GM12878 (cell line): ENCODE results near the gene SPTBN1.

Experiments
- BHLHE40 ChIP-seq, 2 experiments: fragments of 450-650 bp in 1 of 2; IDR thresholded peaks; 2 replicates each; pipeline ENCODE4 v1.6.1; 2011 to 2017; ENCODE audit warnings: low read depth in 2 of 2, borderline replicate concordance in 1 of 2, improper control_type of control experiment in 1 of 2, low read length in 1 of 2, mild to moderate bottlenecking in 1 of 2
- BRCA1 ChIP-seq: IDR thresholded peaks from 2 replicates; pipeline ENCODE4 v1.6.1; 2011; ENCODE audit warnings: low read depth, low read length, improper control_type of control experiment
- CREB1 ChIP-seq: IDR thresholded peaks from 2 replicates; pipeline ENCODE4 v1.6.1; 2012; ENCODE audit warnings: low read depth, mild to moderate bottlenecking, inconsistent platforms
- EGR1 ChIP-seq, 2 experiments: IDR thresholded peaks; 1 replicate in 1 of 2; 2 replicates in 1 of 2; pipeline ENCODE4 v1.6.1; 2011 to 2012; ENCODE audit warnings: low read depth in 2 of 2, low read length in 2 of 2, borderline replicate concordance in 1 of 2, mild to moderate bottlenecking in 1 of 2, moderate library complexity in 1 of 2
- FOS ChIP-seq: IDR thresholded peaks from 3 replicates; pipeline ENCODE4 v1.6.1; 2011; ENCODE audit warnings: borderline replicate concordance; ENCODE audit not compliant: insufficient read length; ENCODE audit errors: extremely low read depth
- JUND ChIP-seq: IDR thresholded peaks from 2 replicates; pipeline ENCODE4 v1.6.1; 2012; ENCODE audit warnings: low read depth, mild to moderate bottlenecking, low read length, improper control_type of control experiment, moderate library complexity
- NFYB ChIP-seq: IDR thresholded peaks from 2 replicates; pipeline ENCODE4 v1.6.1; 2011; ENCODE audit warnings: low read depth, mild to moderate bottlenecking, low read length, improper control_type of control experiment, moderate library complexity; ENCODE audit not compliant: insufficient read depth
- PAX5 ChIP-seq: IDR thresholded peaks from 2 replicates; pipeline ENCODE4 v1.6.1; 2011; ENCODE audit warnings: low read depth, low read length, borderline replicate concordance
- RB1 ChIP-seq: fragments of 450-650 bp; formaldehyde crosslinking; IDR thresholded peaks from 2 replicates; pipeline ENCODE4 v1.6.1; 2017; ENCODE audit warnings: mild to moderate bottlenecking, borderline replicate concordance
- RCOR1 ChIP-seq: conservative IDR thresholded peaks from 2 replicates; pipeline ENCODE4 v1.6.1; 2012; ENCODE audit warnings: low read depth, low read length, improper control_type of control experiment
- ZNF24 ChIP-seq: fragments of 450-650 bp; IDR thresholded peaks from 2 replicates; pipeline ENCODE4 v1.6.1; 2017; ENCODE audit warnings: antibody characterized with exemption, mild to moderate bottlenecking
- ZNF274 ChIP-seq: IDR thresholded peaks from one replicate; pipeline ENCODE4 v1.8.0; 2011; ENCODE audit not compliant: insufficient read length, insufficient read depth
- TF ChIP-seq, protein P1 (sequence below), 3 experiments: IDR thresholded peaks in 2 of 3; conservative IDR thresholded peaks in 1 of 3; 2 replicates each; pipeline ENCODE4 v1.5.1; 2011; ENCODE audit warnings: low read depth in 3 of 3, low read length in 3 of 3, mild to moderate bottlenecking in 3 of 3, control low read depth in 2 of 3, moderate library complexity in 2 of 3, inconsistent platforms in 1 of 3, mixed read lengths in 1 of 3; ENCODE audit not compliant: control insufficient read depth in 2 of 3, insufficient read depth in 1 of 3; ENCODE audit errors: extremely low read depth in 1 of 3
- TF ChIP-seq, protein P2 (sequence below): IDR thresholded peaks from 2 replicates; pipeline ENCODE4 v1.6.1; 2011; ENCODE audit warnings: low read depth, mild to moderate bottlenecking, low read length, moderate library complexity, borderline replicate concordance; ENCODE audit errors: extremely low read depth

DNA sequence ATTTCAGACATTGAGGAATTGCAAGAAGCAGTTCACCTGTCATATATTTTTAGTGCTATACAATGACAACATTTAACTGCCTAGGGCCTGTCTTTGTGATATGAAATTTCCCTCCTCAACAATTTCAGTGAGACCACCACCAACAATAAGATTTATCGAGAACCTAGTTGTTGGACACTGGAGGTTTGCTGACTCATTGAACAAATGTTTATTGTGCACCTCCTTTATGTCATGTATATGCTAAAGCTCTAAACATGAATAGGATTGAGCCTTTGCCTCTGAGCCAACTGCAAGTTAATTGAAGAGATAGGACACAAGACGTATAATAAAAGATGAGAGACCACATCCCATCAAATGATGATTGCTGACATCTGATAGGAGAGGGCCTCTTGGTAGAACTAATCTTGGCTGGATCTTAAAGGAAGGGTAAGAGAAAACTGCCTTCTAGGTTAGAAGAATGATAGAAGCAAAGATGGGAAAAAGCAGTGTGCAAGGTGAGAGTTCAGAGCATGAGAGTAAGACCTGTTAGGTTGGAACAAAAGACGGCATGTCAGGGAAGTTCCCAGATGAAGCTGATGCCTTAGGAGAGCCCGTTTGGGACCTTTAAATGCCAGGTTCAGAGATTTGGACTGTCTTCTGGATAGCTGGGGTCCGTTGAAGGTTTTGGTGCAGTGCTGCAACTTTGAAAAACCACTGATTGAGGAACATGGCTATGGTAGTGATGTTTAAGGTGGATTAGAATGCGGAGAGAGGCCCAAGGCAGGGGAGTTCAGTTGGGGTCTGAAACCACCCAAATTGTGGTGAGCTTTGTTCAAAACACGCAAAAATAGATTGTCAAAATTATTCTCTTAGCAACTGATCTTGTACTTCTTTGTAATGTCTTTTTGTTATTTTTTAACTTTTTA lies 134.3 kb downstream of the SPTBN1 start:
- no peak for TF ChIP-seq ZNF274
- no peak for TF ChIP-seq CREB1
- no peak for TF ChIP-seq BRCA1
- TF ChIP-seq ZNF24: no peak
- no peak for TF ChIP-seq EGR1 (IDR thresholded peaks at IDR 0.05; ENCODE audit: borderline replicate concordance in 1 of 2, low read depth in 2 of 2, low read length in 2 of 2)
- no peak for TF ChIP-seq BHLHE40 (IDR thresholded peaks at IDR 0.05; ENCODE audit: borderline replicate concordance in 1 of 2, low read depth in 2 of 2, low read length in 1 of 2)
- TF ChIP-seq, protein P1, sequence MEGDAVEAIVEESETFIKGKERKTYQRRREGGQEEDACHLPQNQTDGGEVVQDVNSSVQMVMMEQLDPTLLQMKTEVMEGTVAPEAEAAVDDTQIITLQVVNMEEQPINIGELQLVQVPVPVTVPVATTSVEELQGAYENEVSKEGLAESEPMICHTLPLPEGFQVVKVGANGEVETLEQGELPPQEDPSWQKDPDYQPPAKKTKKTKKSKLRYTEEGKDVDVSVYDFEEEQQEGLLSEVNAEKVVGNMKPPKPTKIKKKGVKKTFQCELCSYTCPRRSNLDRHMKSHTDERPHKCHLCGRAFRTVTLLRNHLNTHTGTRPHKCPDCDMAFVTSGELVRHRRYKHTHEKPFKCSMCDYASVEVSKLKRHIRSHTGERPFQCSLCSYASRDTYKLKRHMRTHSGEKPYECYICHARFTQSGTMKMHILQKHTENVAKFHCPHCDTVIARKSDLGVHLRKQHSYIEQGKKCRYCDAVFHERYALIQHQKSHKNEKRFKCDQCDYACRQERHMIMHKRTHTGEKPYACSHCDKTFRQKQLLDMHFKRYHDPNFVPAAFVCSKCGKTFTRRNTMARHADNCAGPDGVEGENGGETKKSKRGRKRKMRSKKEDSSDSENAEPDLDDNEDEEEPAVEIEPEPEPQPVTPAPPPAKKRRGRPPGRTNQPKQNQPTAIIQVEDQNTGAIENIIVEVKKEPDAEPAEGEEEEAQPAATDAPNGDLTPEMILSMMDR (IDR thresholded peaks at IDR 0.05 in 2 of 3, conservative IDR thresholded peaks at IDR 0.05 in 1 of 3; ENCODE audit: control insufficient read depth in 2 of 3, extremely low read depth in 1 of 3, insufficient read depth in 1 of 3, low read depth in 3 of 3, low read length in 3 of 3): no peak
- TF ChIP-seq NFYB: no peak
- no peak for TF ChIP-seq FOS
- no peak for TF ChIP-seq JUND
- no peak for TF ChIP-seq PAX5
- TF ChIP-seq, protein P2, sequence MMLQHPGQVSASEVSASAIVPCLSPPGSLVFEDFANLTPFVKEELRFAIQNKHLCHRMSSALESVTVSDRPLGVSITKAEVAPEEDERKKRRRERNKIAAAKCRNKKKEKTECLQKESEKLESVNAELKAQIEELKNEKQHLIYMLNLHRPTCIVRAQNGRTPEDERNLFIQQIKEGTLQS: no peak
- TF ChIP-seq RB1: no peak
- no peak for TF ChIP-seq RCOR1
